HuH-7.5 (cell line): ENCODE measurements around the gene LY6G6D.
"Not testable (repeated sequence)": the region's sequence is repeated elsewhere in the genome, so short reads cannot be mapped to it uniquely, and the experiment has no call there.

Experiments used
- DNase-seq: peaks from one replicate; pipeline ENCODE4 v3.0.0; 2011; ENCODE audit warnings: low spot score

Gene LY6G6D

DNA sequence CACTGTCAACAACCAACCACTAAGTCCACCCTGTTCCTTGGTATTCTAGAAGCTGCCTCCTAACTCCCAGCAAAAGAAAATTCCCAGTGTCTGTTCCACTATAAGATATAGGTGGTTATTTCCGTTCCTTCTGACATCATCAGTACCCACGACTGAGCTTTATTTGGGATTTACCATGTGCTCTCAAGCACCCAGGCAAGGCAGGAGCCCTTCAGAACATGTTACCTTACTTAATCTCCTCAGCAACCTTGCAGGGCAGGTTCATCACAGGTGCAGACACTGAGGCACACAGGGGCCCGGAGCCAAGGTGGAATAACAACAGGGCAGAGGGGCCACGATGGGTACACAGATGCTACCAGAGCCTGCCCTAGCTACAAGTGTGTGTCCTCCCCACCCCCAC, 22.8 kb upstream of the LY6G6D start:
- no peak for DNase-seq

DNA sequence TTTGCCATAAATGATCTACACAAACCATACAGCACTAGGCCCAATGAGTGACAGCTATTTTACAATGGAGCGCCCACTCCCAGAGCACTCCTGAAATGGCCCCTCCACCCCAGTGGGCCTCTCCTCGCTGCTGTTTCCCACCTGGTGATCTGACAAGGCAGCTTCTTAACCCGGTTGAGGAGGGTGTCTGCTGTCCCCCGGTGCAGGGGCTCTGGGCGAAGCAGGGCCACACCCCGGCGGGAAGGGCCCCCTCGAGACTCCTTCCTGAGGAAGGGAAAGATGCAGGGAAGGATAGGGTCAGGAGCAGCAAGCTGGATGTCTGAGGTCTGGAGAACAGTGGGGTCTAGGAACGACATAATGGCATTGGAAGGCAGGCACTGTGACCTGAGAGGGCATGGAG, 22.3 kb upstream of the LY6G6D start:
- no peak for DNase-seq

DNA sequence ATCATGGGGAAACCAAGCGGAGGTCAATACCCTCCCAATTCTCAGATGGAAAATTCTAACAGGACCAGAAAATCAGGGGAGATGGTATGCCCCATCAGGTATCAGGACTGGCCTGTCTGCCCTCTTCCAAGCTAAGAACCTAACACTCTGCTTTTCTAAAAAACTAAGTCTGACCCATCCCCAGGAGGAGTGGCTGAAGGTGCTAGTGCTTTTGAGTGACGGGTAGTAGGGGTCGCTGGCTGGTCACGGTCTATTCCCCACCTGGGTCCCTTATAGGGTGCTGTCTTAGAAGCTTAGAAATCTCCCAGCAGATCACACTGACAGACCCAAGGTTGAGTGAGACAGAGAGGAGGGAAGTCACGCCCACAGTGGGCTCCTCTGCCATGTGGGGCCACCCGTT, 21.6 kb upstream of the LY6G6D start:
- no peak for DNase-seq

DNA sequence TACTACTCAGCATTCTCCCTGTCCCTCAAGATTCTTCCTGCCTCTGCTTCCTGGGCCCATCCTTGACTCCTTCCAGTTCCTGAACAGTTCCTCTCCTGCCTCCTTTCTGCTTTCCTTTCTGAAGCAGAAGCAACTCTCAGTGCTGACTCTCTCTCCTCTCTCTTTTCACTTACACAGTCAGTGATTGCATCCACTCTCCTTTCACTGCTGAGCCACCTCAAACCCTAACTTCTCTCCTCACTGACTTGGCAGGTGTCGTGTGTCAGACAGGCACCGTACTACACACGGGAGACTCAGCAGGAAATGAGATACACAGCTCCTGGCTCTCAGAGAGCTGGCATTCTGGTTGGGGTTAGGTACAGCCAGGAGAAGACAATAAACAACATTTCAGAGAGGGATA, 17.6 kb upstream of the LY6G6D start:
- DNase-seq, result no peak

DNA sequence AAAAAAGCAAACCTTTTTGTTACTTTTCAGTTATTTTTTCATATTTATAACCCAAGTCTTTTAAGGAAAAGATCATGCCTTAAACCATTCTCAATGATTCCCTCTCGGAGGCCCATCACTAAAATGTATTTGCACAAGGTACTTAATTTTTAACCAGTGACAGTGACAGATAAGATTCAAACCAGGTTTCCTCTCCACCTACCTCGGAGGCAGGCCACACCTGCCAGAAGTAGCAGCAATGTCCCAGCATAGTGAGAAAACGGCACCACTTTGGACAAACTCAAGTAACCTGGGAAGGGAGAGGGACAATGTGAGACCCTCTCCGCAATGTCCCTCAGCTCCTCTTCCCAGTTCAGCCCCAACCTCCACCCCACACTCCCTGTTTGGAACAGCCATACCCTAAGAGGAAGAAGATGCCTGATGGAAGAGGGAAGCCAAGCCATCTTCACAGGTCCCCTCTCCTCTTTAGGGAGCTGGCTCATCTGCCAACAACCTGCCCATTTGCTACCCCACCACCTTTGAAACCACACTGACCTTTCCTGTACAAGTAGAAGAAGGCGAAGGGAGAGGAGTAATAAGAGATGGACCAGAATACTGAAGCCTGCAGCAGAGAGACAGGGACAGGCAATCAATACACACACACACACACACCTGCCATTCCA, 14.3 kb upstream of the LY6G6D start:
- DNase-seq, result no peak

GRCh38 chr6:31701666-31702404, 13.3 kb upstream of the LY6G6D start:
- DNase-seq, result no peak

DNA sequence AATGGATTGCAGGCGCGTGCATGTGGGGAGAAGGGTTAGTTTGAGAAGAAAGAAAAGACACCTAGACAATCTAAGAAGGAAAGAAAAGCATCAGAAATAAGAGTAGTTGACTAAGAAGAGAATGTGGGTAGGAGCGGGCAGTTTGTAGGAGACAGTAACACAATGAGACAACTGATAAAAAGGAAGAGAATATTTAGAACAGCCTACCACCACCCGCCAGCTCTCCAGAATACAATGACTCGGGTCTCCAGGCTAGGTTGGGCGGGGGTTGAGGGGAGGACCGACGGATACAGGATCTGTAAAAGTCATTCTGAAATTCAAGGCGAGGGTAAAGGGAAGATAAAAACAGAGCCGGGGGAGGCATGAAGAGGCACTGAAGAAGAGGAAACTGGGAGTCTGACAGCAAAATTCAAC, 12.7 kb upstream of the LY6G6D start:
- DNase-seq, result no peak

- DNase-seq, result peak; percentile 87
Observed at GRCh38 chr6:31702819-31703716, 12.1 kb upstream of the LY6G6D start, which contains the start of gene ABHD16A. ABHD16A (minus strand) TSS chr6:31703324; CDS start chr6:31703281, 43 bp downstream.

DNA sequence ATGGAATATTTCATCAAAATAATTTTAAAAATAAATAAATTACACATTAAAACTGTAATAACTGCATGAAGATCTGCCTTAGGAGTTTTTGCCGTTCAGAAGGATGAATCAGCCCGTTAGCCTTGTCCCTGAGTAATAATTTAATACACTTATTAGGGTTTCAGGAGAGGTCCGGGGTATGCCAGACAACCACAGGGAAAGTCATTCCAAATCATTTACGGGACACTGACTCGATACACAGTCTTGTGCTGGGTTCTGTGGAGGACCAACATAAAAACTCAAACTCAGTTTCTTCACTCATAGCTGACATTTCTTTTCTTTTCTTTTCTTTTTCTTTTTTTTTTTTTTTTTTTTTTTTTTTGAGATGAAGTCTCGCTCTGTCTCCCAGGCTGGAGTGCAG, 9.2 kb upstream of the LY6G6D start:
- DNase-seq, result no peak

DNA sequence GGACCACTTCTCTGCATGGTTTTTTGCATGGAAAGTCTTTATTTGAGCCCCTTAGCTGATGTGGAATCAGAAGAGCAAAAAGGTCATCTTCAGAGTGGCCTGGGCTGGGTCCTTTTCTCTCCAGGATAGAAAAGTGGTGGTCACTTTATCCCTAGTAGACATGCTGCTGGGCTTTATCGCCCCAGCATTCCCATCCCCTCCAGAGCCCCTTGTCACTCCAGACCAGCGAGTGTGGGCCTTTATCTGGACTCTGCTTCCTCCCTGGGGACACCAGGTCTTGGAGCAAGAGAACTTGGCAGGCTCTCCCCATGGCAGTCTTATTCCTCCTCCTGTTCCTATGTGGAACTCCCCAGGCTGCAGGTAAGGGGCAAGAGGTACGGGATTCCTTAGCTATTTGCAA, 8.5 kb upstream of the LY6G6D start, which contains the start of gene LY6G6F:
TSS of gene LY6G6F (plus strand) at position 268 of the 400 bp plus-strand sequence. CDS start at position 309, 41 bp downstream.
- DNase-seq, result no peak

GRCh38 chr6:31707701-31708100, 7.4 kb upstream of the LY6G6D start:
- no peak for DNase-seq

- no peak for DNase-seq
Observed at GRCh38 chr6:31708224-31708623, 6.9 kb upstream of the LY6G6D start.

- DNase-seq, result not testable (repeated sequence)
Observed at GRCh38 chr6:31709157-31709556, 6.0 kb upstream of the LY6G6D start.

GRCh38 chr6:31710523-31711219, 4.5 kb upstream of the LY6G6D start:
- no peak for DNase-seq

GRCh38 chr6:31711233-31711632, 3.9 kb upstream of the LY6G6D start:
- no peak for DNase-seq

- DNase-seq, result no peak
Observed at GRCh38 chr6:31712296-31712695, 2.9 kb upstream of the LY6G6D start.

GRCh38 chr6:31713465-31713864, 1.7 kb upstream of the LY6G6D start:
- no peak for DNase-seq

GRCh38 chr6:31713991-31714684, 1.0 kb upstream of the LY6G6D start:
- no peak for DNase-seq

GRCh38 chr6:31717499-31718222, 2.5 kb downstream of the LY6G6D start:
- peak; percentile 39 for DNase-seq

DNA sequence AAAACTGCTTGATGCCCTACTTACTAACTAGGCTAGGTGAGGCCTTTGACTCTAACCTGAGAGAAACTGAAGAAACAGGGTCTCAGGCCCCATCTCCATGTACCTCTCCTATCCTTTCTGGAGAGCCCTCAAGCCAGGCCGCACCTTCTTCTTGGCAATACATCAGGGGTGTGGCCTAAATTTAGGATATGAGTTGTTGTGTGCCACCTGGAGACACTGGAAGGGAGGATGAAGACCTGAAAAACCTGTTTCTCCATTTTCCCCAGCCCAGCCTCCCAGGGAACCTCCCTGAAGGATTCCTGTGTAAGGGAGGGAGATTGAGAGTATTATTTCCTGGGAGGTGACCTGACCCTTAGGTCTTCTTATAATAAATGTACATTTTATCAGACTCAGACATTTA, 3.1 kb downstream of the LY6G6D start:
- DNase-seq, result no peak

DNA sequence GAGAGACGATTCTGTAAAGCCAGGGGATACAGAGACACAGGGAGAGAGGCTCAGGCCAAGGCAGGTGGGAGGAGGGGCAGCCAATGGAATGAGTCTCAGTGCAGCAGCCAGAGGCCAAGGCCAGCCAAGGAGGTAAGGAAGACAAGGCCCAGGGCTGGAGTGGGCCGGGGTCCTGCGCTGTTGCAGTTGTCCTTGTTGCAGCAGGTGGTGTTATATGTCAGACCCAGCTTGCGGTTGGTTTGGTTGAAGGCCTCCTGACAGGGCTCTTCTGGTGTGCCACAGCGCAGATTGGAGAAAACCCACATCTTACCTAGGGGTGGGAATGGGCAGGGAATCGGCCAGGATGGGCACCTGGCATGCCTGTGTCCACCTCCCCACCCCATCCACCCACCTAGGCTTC, 3.9 kb downstream of the LY6G6D start:
- DNase-seq, result no peak
